Central memory CD4-positive, alpha-beta T cell (primary cell): ENCODE measurements around the gene PNMT.

Experiments used
- DNase-seq: peaks from one replicate; pipeline ENCODE4 v3.0.0; 2022

PNMT gene

GRCh38 chr17:39671651-39672521, 3.6 kb downstream of the PNMT start:
- DNase-seq = no peak

GRCh38 chr17:39672522-39673334, 4.5 kb downstream of the PNMT start:
- DNase-seq = no peak

- no peak for DNase-seq
Observed at GRCh38 chr17:39673335-39674081, 5.3 kb downstream of the PNMT start.

- no peak for DNase-seq
Observed at GRCh38 chr17:39674179-39674578, 5.9 kb downstream of the PNMT start.

GRCh38 chr17:39674702-39675389, 6.6 kb downstream of the PNMT start:
- no peak for DNase-seq

- no peak for DNase-seq
Observed at GRCh38 chr17:39675390-39676082, 7.3 kb downstream of the PNMT start.

GRCh38 chr17:39676198-39676819, 8.1 kb downstream of the PNMT start:
- DNase-seq = peak; percentile 59

GRCh38 chr17:39677072-39677471, 8.8 kb downstream of the PNMT start:
- no peak for DNase-seq

GRCh38 chr17:39677542-39678339, 9.5 kb downstream of the PNMT start:
- DNase-seq = no peak

- no peak for DNase-seq
Observed at GRCh38 chr17:39678340-39679116, 10.3 kb downstream of the PNMT start.

- DNase-seq = peak; percentile 51
Observed at GRCh38 chr17:39679521-39680192, 11.4 kb downstream of the PNMT start.

GRCh38 chr17:39683295-39683939, 15.2 kb downstream of the PNMT start:
- DNase-seq = no peak

GRCh38 chr17:39684369-39685192, 16.3 kb downstream of the PNMT start:
- no peak for DNase-seq

- no peak for DNase-seq
Observed at GRCh38 chr17:39687101-39687545, 18.9 kb downstream of the PNMT start.

- DNase-seq = peak; percentile 79
Observed at GRCh38 chr17:39687546-39688474, 19.6 kb downstream of the PNMT start, which contains the start of gene PGAP3. Gene PGAP3 (minus strand): TSS chr17:39688057. CDS start chr17:39688014, 43 bp downstream.

- DNase-seq = no peak
Observed at GRCh38 chr17:39688475-39688835, 20.2 kb downstream of the PNMT start.
